HEK293 (cell line): ENCODE measurements around the gene CEP20.

Experiments used
- CTCF ChIA-PET: fragments of 350-600 bp; formaldehyde crosslinking; extraction: SDS; loops from one replicate; lab custom pipeline; 2021; ENCODE audit warnings: antibody characterized with exemption; lab: Yijun Ruan, JAX
- POLR2A ChIA-PET: fragments of 300-600 bp; formaldehyde crosslinking; extraction: SDS; loops from one replicate; lab custom pipeline; 2020; ENCODE audit warnings: antibody characterized with exemption, inconsistent platforms; lab: Yijun Ruan, JAX
- H3K27ac ChIP-seq: fragments of 200-500 bp; sonication (Bioruptor generic); 2 replicates; pipeline ENCODE4 v1.5.1; 2014; ENCODE audit warnings: low read depth, low read length, control low read depth, inconsistent platforms; ENCODE audit errors: extremely low read depth
- H3K36me3 ChIP-seq, 2 experiments: fragments of 200-500 bp in 1 of 2; sonication (Bioruptor generic) in 1 of 2; 1 replicate in 1 of 2; 2 replicates in 1 of 2; pipeline ENCODE4 v1.5.1; 2014 to 2017; ENCODE audit warnings: inconsistent platforms in 2 of 2, low read length in 2 of 2; ENCODE audit not compliant: control insufficient read depth in 2 of 2, insufficient read depth in 1 of 2
- H3K4me1 ChIP-seq: fragments of 200-500 bp; sonication (Bioruptor generic); 2 replicates; pipeline ENCODE4 v1.5.1; 2014; ENCODE audit warnings: mild to moderate bottlenecking, low read length, inconsistent platforms; ENCODE audit not compliant: control insufficient read depth, insufficient read depth
- H3K4me3 ChIP-seq: 2 replicates; pipeline ENCODE4 v1.5.1; 2011; ENCODE audit warnings: low read depth, mild to moderate bottlenecking, control low read depth, low read length, moderate library complexity
- H3K9me3 ChIP-seq: fragments of 200-500 bp; sonication (Bioruptor generic); 2 replicates; pipeline ENCODE4 v1.5.1; 2014; ENCODE audit warnings: low read depth, low read length, inconsistent platforms; ENCODE audit not compliant: control insufficient read depth, insufficient read depth
- OSR2 ChIP-seq: fragments of 450-650 bp; formaldehyde crosslinking; IDR thresholded peaks from 2 replicates; pipeline ENCODE4 v1.5.1; 2016; ENCODE audit warnings: missing biosample characterization, missing genetic modification characterization
- PRDM2 ChIP-seq: fragments of 450-650 bp; formaldehyde crosslinking; IDR thresholded peaks from 2 replicates; pipeline ENCODE4 v1.5.1; 2016; ENCODE audit warnings: missing biosample characterization, missing genetic modification characterization, borderline replicate concordance
- SP2 ChIP-seq: fragments of 450-650 bp; formaldehyde crosslinking; IDR thresholded peaks from 2 replicates; pipeline ENCODE4 v1.5.1; 2016; ENCODE audit warnings: missing biosample characterization, missing genetic modification characterization
- ZBTB49 ChIP-seq: fragments of 450-650 bp; formaldehyde crosslinking; IDR thresholded peaks from 2 replicates; pipeline ENCODE4 v1.5.1; 2016; ENCODE audit warnings: missing biosample characterization, missing genetic modification characterization, low read depth
- ZBTB8A ChIP-seq: fragments of 450-650 bp; formaldehyde crosslinking; IDR thresholded peaks from 2 replicates; pipeline ENCODE4 v1.5.1; 2016; ENCODE audit warnings: missing biosample characterization, missing genetic modification characterization
- ZIC2 ChIP-seq: fragments of 450-650 bp; formaldehyde crosslinking; IDR thresholded peaks from 2 replicates; pipeline ENCODE4 v1.5.1; 2016; ENCODE audit warnings: missing biosample characterization, missing genetic modification characterization
- ZNF138 ChIP-seq: fragments of 450-650 bp; formaldehyde crosslinking; IDR thresholded peaks from 2 replicates; pipeline ENCODE4 v1.5.1; 2016; ENCODE audit warnings: missing biosample characterization, missing genetic modification characterization, borderline replicate concordance
- ZNF148 ChIP-seq: fragments of 450-650 bp; formaldehyde crosslinking; IDR thresholded peaks from 2 replicates; pipeline ENCODE4 v1.5.0; 2017; ENCODE audit warnings: missing biosample characterization, missing genetic modification characterization, borderline replicate concordance
- ZNF274 ChIP-seq, 2 experiments: fragments of 200-500 bp in 1 of 2; fragments of 450-650 bp in 1 of 2; sonication (Bioruptor generic) in 1 of 2; formaldehyde crosslinking in 1 of 2; IDR thresholded peaks; 2 replicates each; pipeline versions ENCODE4 v1.5.1 to v1.6.1; 2014 to 2016; ENCODE audit warnings: borderline replicate concordance in 1 of 2, inconsistent platforms in 1 of 2, low read length in 1 of 2, missing biosample characterization in 1 of 2, missing genetic modification characterization in 1 of 2
- ZNF311 ChIP-seq: fragments of 450-650 bp; formaldehyde crosslinking; IDR thresholded peaks from 2 replicates; pipeline ENCODE4 v1.5.1; 2017; ENCODE audit warnings: missing biosample characterization, missing genetic modification characterization, borderline replicate concordance
- ZNF37A ChIP-seq: fragments of 450-650 bp; IDR thresholded peaks from 2 replicates; pipeline ENCODE4 v1.5.1; 2018; ENCODE audit warnings: missing biosample characterization, missing genetic modification characterization
- ZNF398 ChIP-seq: fragments of 450-650 bp; formaldehyde crosslinking; IDR thresholded peaks from 2 replicates; pipeline ENCODE4 v1.5.1; 2017; ENCODE audit warnings: missing biosample characterization, missing genetic modification characterization
- ZNF549 ChIP-seq: fragments of 450-650 bp; IDR thresholded peaks from 2 replicates; pipeline ENCODE4 v1.5.1; 2018; ENCODE audit warnings: missing biosample characterization, missing genetic modification characterization, mild to moderate bottlenecking, inconsistent platforms, moderate library complexity
- ZNF747 ChIP-seq: fragments of 450-650 bp; formaldehyde crosslinking; IDR thresholded peaks from 2 replicates; pipeline ENCODE4 v1.5.1; 2016; ENCODE audit warnings: missing biosample characterization, missing genetic modification characterization
- ZNF768 ChIP-seq: fragments of 450-650 bp; formaldehyde crosslinking; IDR thresholded peaks from 2 replicates; pipeline ENCODE4 v1.5.1; 2018; ENCODE audit warnings: missing biosample characterization, mild to moderate bottlenecking, missing genetic modification characterization
- ZSCAN18 ChIP-seq: fragments of 450-650 bp; formaldehyde crosslinking; IDR thresholded peaks from 2 replicates; pipeline ENCODE4 v1.5.1; 2016; ENCODE audit warnings: missing biosample characterization, missing genetic modification characterization

The CEP20 gene

GRCh38 chr16:15873737-15874136 is 14.7 kb downstream of the CEP20 start:
- H3K9me3 ChIP-seq = no peaks in the 10 kb centered on the region
- H3K36me3 ChIP-seq = peaks cover 14 to 38% of the 10 kb centered on the region in 2 experiments
- POLR2A ChIA-PET = interaction anchor here (1.7 kb wide), 1 partner anchor 15 kb away, joined by 4 read pairs; the partner anchor contains the start of gene CEP20
- CTCF ChIA-PET = interaction anchor here (1.0 to 4.1 kb wide), 6 partner anchors 9 to 254 kb away, joined by 3 to 37 read pairs (median 9); partner anchors contain the start of gene CEP20
- no peaks in the 10 kb centered on the region for H3K4me1 ChIP-seq
- TF ChIP-seq ZNF398 (tag by site-specific recombination) = no peak
- TF ChIP-seq SP2 (tag by site-specific recombination) = no peak
- no peak for TF ChIP-seq ZBTB8A (tag by site-specific recombination)
- TF ChIP-seq ZNF37A (tag by site-specific recombination) = no peak
- no peak for TF ChIP-seq ZNF747 (tag by site-specific recombination)
- TF ChIP-seq ZNF138 (tag by site-specific recombination) = no peak
- H3K4me3 ChIP-seq = no peak overlapping the region
- H3K27ac ChIP-seq = no peak overlapping the region

GRCh38 chr16:15873301-15873700 is 15.1 kb downstream of the CEP20 start:
- no peak overlapping the region for H3K4me3 ChIP-seq
- H3K36me3 ChIP-seq = peaks cover 14 to 35% of the 10 kb centered on the region in 2 experiments
- H3K27ac ChIP-seq = no peak overlapping the region
- POLR2A ChIA-PET = interaction anchor here (1.7 kb wide), 1 partner anchor 15 kb away, joined by 4 read pairs; the partner anchor contains the start of gene CEP20
- TF ChIP-seq ZBTB49 = no peak
- TF ChIP-seq ZNF768 (tag by site-specific recombination) = no peak
- no peak for TF ChIP-seq ZNF274 (IDR thresholded peaks at IDR 0.05; ENCODE audit: low read length)
- no peak for TF ChIP-seq ZNF274 (tag by site-specific recombination; IDR thresholded peaks at IDR 0.05; ENCODE audit: borderline replicate concordance)
- TF ChIP-seq ZIC2 = no peak
- no peak for TF ChIP-seq PRDM2
- no peak for TF ChIP-seq ZNF549 (tag by site-specific recombination)
- no peak for TF ChIP-seq ZNF747 (tag by site-specific recombination)
- no peak for TF ChIP-seq ZSCAN18 (tag by site-specific recombination)
- no peak for TF ChIP-seq OSR2
- no peak for TF ChIP-seq ZNF148 (tag by site-specific recombination)
- no peak for TF ChIP-seq ZNF311 (tag by site-specific recombination)
- CTCF ChIA-PET = interaction anchor here (2.9 to 4.1 kb wide), 2 partner anchors 14 kb away, joined by 9 to 37 read pairs; partner anchors contain the start of gene CEP20
- no peaks in the 10 kb centered on the region for H3K4me1 ChIP-seq
- H3K9me3 ChIP-seq = no peaks in the 10 kb centered on the region
